Peyer's patch (tissue), 4 donors: ENCODE measurements around the gene POMGNT2.

Experiments
- CTCF ChIP-seq, 6 experiments: fragments of 450-650 bp in 4 of 6; fragments of 200-600 bp in 2 of 6; sonication (generic) in 1 of 6; IDR thresholded peaks; one replicate each; pipeline ENCODE4 v1.5.1; 2017 to 2019; ENCODE audit warnings: antibody characterized with exemption in 6 of 6, mild to moderate bottlenecking in 3 of 6, moderate library complexity in 1 of 6
- POLR2A ChIP-seq, 2 donors: fragments of 450-650 bp; IDR thresholded peaks; one replicate each; pipeline ENCODE4 v1.5.1; 2017; ENCODE audit warnings: antibody characterized with exemption in 2 of 2, mild to moderate bottlenecking in 2 of 2, moderate library complexity in 2 of 2

GRCh38 chr3:43104039-43104438, 1.8 kb downstream of the POMGNT2 start:
- no peak for TF ChIP-seq CTCF (IDR thresholded peaks at IDR 0.05)
- no peak for TF ChIP-seq POLR2A (IDR thresholded peaks at IDR 0.05)
